HG02970 (cell line): Measurements from ENCODE around the gene THOP1.

Experiments
- ATAC-seq: cut with Tn5 transposase; IDR thresholded peaks from one replicate; pipeline ENCODE4 v1.9.1; 2021; ENCODE audit warnings: mild to moderate bottlenecking, moderate library complexity, moderate number of reproducible peaks; ENCODE audit not compliant: unreplicated experiment, low FRiP score

THOP1 gene

DNA sequence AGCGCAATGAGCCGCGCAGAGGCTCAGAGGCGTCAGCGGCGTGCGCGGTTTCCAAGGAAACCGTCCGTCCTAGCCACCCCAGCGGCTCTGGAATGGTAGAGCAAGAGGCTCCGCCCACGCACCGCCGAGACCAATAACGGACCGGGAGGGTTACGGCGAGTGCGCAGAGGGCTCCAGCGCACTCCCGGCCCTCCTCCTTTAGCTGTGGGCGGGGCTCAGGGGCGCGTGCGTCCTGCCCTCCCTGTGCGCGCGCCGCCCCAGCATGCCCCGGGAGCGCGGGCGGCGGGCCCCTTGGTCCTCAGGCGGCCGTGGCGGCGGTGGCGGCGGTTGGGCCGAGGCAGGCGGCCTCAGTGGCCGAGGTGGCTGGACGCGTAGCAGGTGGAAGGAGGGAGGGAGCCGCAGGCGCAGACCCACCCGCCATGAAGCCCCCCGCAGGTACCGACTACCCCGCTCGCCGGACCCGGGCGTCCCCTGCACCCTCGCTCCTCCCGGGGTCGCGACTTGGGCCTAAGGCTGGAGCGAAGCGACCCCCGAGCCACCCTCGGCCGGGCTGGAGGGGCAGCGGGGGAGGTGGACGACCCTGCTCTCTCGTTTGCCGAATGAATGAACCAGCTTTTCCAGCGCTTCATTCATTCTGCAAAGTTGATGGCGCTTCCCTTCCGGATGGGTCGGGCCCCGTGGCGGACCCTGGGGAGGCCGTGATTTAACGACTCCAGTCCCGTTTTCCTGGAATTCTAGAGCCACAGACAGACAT lies at the start of gene THOP1:
THOP1 (plus strand) TSS at position 260 of the 754 bp plus-strand sequence; CDS start at position 420, 160 bp downstream.
- peak; percentile 67 for ATAC-seq

DNA sequence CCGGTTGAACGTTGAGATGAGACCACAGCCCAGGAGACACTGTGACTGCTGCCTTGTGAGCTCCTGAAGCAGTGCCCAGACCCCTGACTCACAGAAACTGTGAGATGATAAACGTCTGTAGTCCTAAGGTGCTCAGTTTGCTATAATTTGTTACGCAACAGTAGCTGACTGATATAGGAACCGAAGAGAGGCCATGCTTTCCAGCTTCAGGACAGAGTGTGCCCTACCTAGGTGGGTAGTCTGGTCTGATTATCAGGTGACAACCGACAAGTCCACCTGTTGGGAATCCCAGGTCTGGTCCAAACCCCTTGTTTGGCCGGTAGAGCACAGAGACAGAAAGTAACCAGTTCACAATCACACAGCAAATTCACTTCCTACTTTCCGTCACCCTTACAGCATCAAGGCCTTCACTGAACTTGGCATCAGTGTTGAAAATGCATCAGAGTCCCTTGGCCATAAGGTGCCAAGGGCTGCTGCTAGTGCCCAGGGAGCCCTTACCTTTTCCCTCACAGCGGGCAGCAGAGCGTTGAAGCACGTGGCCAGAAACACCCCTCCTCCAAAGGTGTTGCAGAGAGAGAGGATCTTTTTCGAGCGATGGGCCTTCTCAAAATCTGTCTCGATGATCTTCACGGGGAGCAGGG lies 48.6 kb upstream of the THOP1 start:
- ATAC-seq: no peak

DNA sequence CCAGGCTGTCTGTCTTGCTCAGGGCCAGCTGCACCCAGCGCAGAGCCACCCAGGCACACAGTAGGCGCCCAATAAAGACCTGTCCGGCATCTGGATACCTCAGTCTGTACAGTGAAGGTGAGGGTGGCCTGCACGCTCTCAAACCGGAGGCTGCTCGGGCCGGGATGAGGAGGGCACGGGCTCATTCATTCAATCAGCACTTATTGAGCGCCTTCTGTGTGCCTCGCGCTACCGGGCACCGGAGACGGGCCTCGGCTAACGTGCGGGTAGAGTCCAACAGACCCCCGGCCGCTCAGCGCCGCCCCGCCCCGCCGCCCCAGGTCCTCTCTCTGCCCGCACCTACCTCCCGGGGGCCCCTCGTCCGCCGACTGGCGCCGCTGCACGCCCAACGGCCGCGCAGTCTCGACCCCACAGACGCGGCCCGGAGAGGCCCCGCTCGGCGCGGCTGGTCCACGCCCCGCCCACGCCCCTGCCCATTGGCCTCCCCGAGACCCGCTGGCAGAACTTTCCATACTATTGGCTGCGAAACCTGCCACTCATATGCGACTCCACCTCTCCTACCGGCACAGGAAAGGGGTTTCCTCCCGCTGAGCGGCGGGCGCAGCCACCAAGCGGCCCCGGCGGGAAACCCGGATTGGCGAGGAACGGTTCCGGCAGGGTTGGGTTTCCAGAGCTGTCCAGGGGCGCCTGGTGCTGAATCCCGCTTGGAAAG lies 45.5 kb upstream of the THOP1 start, which contains the start of gene SLC39A3:
SLC39A3 (minus strand) TSS at position 416 of the 712 bp plus-strand sequence. CDS start 2,760 bp downstream, outside the sequence.
- ATAC-seq: peak; percentile 91

DNA sequence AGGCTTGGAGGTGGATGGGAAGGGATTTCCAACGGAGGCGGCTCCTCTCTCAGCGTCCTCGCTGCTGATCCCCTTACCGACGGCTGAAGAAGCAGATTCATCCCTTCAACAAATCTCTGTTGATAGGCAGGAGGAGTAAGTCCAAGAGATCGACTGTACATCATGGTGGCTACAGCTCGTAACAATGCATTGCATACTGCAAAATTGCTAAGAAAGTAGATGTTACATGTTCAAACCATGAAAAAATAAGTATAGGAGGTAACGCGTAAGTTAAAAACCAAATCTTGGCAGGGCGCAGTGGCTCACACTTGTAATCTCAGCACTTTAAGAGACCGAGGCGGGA lies 45.0 kb upstream of the THOP1 start:
- no peak for ATAC-seq

DNA sequence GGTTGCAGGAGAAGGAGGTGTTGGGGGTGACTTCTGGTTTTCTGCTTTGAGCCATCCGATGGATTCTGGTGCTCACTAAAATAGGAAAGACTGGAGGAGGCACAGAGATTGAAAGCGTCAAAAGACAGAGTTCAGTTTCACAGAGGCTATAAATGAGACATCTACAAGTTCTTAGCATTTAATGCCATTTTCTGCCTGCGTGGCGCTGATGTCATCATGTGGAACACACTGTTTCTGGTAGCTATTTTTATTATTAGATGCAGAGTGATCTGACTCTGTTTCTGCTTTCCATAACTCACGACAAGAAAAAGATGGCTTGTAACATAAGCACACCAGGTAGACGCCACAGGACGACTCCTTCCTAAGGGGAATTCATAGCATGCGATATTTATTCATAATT lies 42.2 kb upstream of the THOP1 start:
- no peak for ATAC-seq

DNA sequence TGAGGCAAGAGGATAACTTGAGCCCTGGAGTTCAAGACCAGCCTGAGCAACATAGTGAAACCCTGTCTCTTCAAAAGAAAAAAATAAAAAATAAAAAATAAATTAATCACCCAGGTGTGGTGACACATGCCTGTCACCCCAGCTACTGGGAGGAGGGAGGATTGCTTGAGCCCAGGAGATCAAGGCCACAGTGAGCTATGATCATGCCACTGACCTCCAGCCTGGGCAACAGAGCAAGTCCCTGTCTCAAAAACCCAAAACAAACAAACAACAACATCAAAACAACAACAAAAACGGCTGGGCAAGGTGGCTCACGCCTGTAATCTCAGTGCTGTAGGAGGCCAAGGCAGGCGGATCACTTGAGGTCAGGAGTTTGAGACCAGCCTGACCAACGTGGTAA lies 41.2 kb upstream of the THOP1 start:
- no peak for ATAC-seq

DNA sequence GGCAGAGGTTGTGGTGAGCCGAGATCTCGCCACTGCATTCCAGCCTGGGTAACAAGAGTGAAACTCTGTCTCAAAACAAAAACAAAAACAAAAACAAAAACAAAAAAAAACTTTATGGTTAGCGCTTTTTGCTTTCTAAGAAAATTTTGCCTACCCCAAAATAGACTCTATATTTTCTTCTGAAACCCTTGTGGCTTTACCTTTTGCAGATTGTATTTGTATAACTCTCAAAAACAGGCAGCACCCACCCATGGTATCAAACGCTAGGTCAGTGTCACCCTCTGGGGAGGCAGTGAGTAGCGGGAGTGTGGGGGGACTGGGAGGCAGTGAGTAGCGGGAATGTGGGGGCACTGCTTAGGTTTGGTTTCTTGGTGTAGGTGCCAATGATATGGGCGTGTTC lies 38.0 kb upstream of the THOP1 start:
- no peak for ATAC-seq

DNA sequence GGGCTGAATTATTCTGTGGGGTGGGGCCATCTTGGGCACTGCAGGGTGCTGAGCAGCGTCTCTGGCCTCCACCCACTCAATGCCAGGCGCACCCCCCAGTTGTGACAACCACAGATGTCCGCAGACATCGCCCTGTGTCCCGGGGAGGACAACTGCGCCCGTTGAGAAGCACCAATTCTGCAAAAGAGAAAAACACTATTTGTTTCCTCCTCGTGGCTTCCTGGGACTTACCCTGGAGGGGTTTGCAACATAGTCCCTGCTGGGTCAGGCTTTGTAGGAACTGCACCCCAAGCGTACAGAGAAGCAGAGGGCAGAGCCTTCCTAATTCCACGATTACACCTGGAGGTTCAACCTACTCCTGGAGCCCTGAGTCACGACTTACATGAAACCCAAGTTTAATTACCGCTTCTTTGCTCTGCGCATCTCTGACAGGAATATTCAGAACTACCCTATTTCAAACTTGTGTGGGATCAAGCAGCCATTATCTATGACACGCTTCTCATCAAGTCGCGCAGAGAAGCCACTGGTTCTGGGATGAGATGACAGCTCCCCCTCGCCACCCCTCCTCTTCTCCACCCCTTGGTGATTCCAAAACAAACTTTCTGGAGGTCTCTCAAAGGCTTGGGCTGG lies 34.4 kb upstream of the THOP1 start:
- ATAC-seq: no peak

DNA sequence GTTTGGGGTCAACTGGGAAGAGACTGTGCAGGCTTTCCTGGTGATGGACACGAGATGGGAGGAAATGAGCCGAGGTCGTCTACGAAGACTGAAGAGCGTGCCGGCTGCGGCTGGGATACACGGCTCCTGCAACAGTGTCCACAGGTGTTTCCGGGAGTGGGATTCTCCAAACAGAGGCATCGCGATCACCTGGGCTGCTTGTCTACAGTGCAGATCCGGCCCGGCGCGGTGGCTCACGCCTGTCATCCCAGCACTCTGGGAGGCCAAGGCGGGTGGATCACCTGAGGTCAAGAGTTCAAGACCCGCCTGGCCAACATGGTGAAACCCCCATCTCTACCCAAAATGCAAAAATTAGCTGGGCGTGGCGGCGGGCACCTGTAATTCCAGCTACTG lies 33.9 kb upstream of the THOP1 start:
- ATAC-seq: no peak

DNA sequence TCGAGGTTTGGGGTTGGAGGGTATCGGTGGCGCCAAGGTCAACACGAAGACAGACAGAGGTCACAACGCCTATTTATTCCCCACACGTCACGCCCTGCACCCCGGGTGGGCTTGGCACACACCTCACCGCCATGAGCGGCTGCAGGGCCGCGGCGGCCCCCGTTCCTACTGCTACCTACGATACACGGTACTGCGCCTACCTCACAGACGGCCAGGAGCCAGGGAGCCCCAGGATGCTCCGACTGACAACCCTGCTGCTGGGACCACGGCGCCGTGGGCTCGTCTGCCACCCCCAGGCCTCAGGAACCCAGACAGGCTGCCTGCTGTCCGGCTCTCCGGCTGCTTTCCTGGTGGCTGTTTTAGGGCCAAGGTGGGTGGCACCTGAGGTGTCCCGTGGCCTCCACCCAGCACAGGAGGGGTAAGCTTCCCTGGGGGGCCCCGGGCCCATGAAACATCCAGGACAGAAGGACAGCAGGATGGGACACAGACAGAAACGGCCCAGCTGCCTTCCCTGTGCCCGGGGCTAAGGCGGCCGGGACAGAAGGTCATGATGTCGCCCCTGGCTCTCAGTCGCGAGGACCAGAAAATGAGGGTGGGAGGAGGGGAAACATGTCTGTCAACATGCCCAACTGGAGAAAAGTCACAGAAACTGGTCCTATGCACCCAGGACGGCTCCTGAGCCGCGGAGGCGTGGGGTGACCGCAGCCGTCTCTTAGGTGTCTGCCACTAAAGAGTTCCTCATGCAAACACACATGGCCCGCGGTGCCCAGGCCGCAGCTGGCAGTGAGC lies 30.4 kb upstream of the THOP1 start:
- ATAC-seq: no peak

DNA sequence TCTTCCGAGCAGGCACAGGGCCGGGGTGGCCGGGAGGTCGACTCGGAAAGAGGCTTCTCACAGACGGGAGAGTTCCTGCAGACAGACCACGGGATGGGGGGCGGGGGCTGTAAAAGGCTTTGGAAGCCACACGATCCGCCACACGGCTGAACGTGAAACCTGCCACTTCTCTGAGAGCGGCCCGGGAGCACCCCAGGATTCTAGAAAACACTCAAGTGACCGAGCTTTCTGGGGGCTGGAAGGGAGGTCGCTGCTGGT lies 29.9 kb upstream of the THOP1 start:
- ATAC-seq: no peak

DNA sequence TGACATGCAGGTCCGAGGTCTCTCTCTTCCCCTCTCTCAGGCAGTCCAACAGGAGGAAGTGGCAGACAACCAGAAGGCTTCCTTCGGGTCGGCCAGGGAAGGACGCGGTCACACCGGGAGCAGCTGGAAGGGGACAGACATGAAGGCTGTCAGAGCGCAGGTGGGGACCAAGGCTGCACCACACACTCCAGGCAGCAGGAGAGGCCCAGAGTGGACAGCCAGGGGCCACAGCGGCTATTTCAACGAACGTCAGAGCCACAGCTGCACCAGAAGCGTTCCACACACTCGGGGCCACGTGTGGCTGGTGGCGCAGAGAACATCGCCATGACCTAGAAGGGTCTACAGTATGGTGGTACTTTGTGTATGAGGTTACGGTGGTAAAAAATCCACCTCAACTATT lies 29.5 kb upstream of the THOP1 start:
- no peak for ATAC-seq

DNA sequence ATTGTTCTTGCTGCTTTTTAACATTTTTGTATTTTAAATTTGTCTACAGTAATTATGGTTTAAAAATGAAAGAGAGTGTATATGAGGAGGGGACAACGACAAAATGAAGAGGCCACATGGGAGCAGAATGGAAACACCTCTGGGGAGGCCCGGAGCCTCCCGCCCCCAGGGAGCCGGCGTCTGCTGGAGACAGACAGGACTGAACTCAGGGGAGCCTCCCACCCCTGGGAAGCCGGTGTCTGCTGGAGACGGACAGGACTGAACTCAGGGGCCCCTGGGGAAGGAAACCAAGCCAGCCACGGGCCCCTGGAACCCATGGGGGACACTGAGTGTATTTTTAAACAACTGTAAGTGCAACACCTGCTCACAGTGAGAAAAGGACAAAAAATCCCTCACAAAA lies 28.8 kb upstream of the THOP1 start:
- ATAC-seq: no peak

DNA sequence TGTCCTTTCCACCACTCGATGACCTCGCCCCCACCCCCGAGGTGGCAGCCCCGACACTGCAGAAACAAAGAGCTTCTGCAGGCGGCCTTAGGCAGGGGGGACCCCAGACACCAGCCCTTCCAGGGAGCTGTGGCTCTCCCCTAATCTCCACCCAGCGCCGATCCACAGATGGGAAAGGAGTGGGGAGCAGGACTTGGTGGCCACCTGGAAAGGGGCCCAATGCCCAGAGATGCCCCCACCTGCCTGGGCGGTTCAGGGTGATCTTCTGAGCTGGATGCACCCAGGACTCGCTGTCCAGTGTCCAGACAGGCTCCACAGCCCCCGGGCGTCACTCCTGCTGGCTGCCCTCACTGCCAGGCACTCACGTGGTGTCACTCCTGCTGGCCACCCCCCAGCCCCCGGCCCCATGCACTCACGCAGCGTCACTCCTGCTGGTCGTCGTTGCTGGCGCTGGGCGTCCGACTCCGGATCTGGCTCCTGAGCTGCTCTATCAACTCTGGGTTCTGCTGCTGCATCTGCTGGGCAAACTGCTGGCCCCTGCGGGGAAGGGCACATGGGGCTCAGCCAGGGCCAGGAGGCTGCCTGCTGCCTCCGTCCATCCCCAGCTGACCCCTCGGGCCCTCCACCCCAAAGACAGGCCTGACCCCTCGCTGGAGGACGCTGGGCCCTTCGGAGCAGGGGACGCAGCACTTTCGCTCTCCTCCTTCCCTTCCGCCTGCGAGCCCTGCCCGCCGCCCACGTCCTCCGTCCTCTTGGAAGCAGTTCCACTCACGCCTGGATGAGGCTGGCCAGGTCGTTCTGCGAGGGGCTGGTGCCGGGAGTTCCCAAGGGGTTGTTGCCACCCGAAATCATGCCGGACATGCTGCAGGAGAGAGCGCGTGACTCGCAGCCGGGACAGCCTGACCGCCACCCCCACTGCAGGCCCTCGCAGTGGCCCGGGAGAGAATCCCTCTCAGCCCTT lies 28.1 kb upstream of the THOP1 start:
- no peak for ATAC-seq

DNA sequence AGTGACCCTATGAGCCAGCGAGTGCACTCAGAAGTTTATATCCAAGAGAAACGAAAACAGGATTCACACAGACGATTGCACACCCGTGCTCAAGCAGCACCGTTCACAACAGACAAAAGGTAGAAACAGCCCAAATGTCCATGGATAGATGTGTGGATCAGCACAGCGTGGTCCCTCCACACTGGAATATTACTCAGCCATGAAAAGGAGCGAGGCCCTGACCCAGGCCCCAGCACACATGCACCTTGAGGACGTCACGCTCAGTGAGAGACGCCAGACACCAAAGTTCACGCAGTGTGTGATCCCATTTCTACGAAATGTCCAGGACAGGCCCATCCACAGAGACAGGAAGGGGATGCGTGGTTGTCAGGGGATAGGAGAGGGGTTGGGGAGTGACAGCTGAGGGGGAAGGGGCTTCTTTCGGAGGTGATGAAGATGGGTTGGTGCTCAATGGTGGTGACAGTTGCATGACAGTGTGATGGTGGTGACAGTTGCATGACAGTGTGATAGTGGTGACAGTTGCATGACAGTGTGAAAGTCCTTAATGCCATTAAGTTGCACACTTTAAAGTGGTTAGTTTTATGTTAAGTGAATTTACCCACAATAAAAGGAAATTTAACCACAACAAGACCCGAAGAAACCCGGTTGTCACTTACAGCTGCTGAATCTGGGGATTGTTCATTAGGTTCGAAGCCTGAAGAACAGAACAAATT lies 26.5 kb upstream of the THOP1 start:
- ATAC-seq: no peak

DNA sequence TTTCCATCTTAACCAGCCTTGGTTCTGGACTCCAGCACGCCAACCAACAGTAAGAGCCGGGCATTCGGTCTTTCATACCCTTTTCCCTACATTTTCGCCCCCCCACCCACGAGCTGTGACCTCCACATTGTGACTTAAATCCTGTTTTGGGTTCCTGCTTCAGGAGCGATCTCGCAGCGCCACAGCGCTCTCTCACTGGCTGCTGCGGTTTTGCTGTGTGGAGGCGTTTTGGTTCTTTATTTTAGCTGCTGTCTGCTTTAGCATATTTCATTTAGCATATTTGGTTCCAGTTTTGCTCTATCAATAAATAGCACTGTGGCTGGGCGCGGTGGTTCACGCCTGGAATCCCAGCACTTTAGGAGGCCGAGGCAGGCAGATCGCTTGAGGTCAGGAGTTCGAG lies 25.9 kb upstream of the THOP1 start:
- no peak for ATAC-seq

DNA sequence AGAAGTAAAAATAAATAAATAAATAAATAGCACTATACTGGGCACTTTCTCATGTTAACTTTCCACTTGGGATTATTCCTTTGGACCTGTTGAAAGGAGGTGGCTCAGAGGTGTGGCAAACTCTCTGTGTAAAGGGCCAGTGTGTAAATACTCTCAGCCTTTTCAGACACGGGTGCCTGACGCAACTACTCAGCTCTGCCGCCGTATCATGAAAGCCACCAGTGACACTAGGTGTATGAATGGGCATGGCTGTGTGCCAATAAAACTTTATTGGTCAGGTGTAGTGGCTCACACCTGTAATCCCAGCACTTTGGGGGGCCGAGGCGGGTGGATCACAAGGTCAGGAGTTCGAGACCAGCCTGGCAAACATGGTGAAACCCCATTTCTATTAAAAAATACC lies 25.3 kb upstream of the THOP1 start:
- ATAC-seq: no peak

DNA sequence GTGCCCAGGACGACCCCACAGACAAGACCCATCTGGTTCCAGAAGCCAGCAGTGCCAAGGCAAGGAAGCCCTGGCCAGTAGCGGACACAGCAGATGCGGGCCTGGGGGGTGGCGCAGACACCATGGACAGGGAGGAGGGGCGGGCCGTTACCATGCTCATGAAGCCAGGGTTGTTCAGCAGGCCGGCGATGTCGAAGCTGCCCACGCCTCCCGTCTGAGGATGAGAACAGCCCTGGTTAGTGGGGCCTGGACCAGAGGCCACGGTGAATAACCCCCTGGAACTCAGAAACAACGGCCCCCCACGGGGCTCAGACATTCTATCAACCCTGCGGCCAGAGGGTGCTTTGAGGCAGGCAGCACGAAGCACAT lies 24.0 kb upstream of the THOP1 start:
- ATAC-seq: no peak
